ENCODE results near the gene SOS1. TPM values are rescaled to one million over a fixed set of nuclear protein-coding genes. Genes with fewer than 3 reads are reported as not detected.

Gene SOS1
- total RNA-seq, 4 donors from 2014 or later, result 13.3 to 107 (median 40.8) TPM

GRCh38 chr2:38951766-38952165 is 169.1 kb downstream of the SOS1 start:
- H3K27ac ChIP-seq, result no peak overlapping the region
- H3K9me3 ChIP-seq, result no peaks in the 10 kb centered on the region
- no peak overlapping the region for H3K4me3 ChIP-seq
- no peaks in the 10 kb centered on the region for H3K27me3 ChIP-seq
- DNase-seq, result no peak
- intact Hi-C loops (cut with DNase I; ENCODE audit: low total_unique reads), result no loop called here
- TF ChIP-seq CTCF (IDR thresholded peaks at IDR 0.05) (no peak), POLR2A (IDR thresholded peaks at IDR 0.05) (no peak)
- H3K36me3 ChIP-seq, result no peaks in the 10 kb centered on the region
- H3K4me1 ChIP-seq, result no peaks in the 10 kb centered on the region

- TF ChIP-seq POLR2A (IDR thresholded peaks at IDR 0.05) (no peak), CTCF (IDR thresholded peaks at IDR 0.05) (no peak)
- Histone ChIP-seq H3K36me3 (no peaks in the 10 kb centered on the region), H3K27me3 (no peaks in the 10 kb centered on the region), H3K4me3 (no peak overlapping the region), H3K4me1 (no peaks in the 10 kb centered on the region), H3K9me3 (no peaks in the 10 kb centered on the region), H3K27ac (no peak overlapping the region)
- DNase-seq, result no peak
- intact Hi-C loops (cut with DNase I; ENCODE audit: low total_unique reads), result no loop called here
Measured at GRCh38 chr2:38948995-38949394, 171.9 kb downstream of the SOS1 start.

DNA sequence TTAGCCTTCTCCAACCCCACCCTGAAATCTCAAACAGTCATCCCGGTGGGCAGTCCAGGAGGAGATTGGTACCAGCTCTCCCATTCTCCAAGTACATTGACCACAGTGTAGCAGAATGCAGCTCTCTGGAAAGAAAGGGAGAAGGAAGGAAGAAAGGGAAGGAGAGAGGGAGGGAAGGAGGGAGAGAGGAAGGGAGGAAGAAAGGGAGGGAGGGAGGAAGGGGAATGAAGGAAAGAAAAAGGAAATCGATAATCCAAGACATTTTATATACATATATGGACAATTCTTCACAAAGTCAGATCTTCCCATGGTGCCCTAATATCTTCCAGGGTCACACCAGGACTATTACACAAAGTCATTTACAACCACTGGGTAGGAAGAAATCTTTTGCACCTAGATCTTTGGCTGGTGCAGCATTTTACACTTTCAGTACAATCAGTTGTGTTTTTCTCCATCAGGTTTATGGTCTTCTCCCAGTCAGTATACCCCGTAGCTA is 172.4 kb downstream of the SOS1 start:
- Histone ChIP-seq H3K9me3 (no peaks in the 10 kb centered on the region), H3K4me1 (no peaks in the 10 kb centered on the region), H3K4me3 (no peak overlapping the region), H3K27ac (no peak overlapping the region), H3K27me3 (no peaks in the 10 kb centered on the region), H3K36me3 (no peaks in the 10 kb centered on the region)
- no peak for DNase-seq
- intact Hi-C loops (cut with DNase I; ENCODE audit: low total_unique reads), result no loop called here
- TF ChIP-seq CTCF (IDR thresholded peaks at IDR 0.05) (no peak), POLR2A (IDR thresholded peaks at IDR 0.05) (no peak)

DNA sequence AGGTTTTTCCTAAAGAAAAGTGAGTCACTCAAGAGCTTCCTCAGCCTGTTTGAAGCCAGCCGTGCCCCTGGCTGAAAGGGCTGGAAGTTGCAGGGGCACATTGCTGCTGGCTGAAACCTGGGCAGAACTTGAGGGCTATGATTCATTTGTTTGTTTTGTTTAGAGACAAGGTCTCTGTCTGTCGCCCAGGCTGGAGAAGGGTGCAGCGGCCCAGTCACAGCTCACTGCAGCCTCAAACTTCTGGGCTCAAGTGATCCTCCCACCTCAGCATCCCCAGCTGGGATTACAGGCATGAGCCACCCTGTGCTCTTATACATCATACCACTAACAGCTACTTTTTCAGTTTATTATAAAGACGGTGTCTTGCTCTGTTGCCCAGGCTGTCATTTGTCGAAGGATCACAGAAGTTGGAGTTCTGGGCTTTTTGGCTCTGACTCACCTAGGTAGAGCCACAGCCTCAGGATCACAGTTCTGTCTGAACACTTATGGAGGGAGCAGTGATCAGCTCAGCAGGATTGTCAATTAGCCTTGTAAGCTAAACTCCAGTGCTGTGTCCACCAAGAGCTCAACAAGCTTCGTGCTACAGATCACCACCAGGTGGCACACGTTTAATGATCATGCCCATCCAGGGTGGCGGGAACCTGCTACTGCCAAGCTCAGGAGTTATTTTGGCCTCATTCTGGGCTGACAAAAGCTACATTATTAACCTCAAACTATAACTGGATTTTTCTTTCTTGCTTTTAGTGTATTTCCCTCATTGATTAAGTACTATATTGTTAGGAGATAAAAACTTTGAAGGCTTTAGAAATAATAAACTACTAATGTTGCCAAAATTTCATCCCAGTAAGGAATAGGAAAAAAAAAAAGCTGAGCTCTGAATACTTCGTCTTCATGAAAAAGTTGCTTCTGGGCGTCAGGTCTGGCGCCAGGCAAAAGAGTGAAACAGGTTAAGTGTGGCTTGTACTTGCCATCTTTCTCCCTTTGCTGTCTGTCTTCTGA is 173.3 kb downstream of the SOS1 start:
- Histone ChIP-seq H3K36me3 (no peaks in the 10 kb centered on the region), H3K9me3 (no peaks in the 10 kb centered on the region), H3K27ac (no peak overlapping the region), H3K4me1 (no peaks in the 10 kb centered on the region), H3K27me3 (no peaks in the 10 kb centered on the region), H3K4me3 (no peak overlapping the region)
- DNase-seq, result peak; percentile 54 to 60
- intact Hi-C loops (cut with DNase I; ENCODE audit: low total_unique reads), result no loop called here
- TF ChIP-seq CTCF (IDR thresholded peaks at IDR 0.05) (peak; percentile 44 to 59 (median 47)), POLR2A (IDR thresholded peaks at IDR 0.05) (no peak)

DNA sequence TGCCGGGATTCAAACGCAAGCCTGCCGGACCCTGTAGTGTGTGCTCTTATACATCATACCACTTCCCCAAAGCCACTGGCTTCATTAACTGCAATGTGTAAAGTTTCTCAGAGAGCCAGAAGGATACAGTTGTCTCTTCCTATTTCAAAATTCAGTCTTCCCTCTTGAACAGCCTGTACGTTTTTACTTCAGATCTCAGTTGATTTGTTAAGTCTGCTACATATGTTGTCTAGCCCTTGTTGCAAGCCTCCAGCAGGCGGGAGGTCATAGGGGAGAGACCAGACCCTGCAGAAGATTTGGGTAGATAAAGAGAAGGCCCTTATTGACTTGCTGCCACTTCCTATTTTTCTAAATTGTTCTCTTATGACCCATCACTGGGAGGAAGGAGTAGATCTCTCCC is 174.9 kb downstream of the SOS1 start:
- intact Hi-C loops (cut with DNase I; ENCODE audit: low total_unique reads), result no loop called here
- no peaks in the 10 kb centered on the region for H3K9me3 ChIP-seq
- no peaks in the 10 kb centered on the region for H3K27me3 ChIP-seq
- H3K4me1 ChIP-seq, result no peaks in the 10 kb centered on the region
- no peaks in the 10 kb centered on the region for H3K36me3 ChIP-seq
- H3K4me3 ChIP-seq, result no peak overlapping the region
- TF ChIP-seq CTCF (IDR thresholded peaks at IDR 0.05), result no peak
- TF ChIP-seq POLR2A (IDR thresholded peaks at IDR 0.05), result no peak
- H3K27ac ChIP-seq, result peak overlapping the region; percentile 24 to 39
- no peak for DNase-seq

Measured in uterus (tissue), 4 donors.